Hematopoietic multipotent progenitor cell treated with erythropoietin and hydrocortisone succinate and interleukin-3 and kit ligand, for 8 days (in vitro differentiated cells): ENCODE data around the gene IGFL2.
A peak's percentile ranks its signal among the peaks of the same experiment; 100 is the strongest.
"Not testable (repeated sequence)": the region's sequence is repeated elsewhere in the genome, so short reads cannot be mapped to it uniquely, and the experiment has no call there.

Source experiments
- DNase-seq: peaks from one replicate; pipeline ENCODE4 v3.0.0-alpha.2; 2015

Gene IGFL2

DNA sequence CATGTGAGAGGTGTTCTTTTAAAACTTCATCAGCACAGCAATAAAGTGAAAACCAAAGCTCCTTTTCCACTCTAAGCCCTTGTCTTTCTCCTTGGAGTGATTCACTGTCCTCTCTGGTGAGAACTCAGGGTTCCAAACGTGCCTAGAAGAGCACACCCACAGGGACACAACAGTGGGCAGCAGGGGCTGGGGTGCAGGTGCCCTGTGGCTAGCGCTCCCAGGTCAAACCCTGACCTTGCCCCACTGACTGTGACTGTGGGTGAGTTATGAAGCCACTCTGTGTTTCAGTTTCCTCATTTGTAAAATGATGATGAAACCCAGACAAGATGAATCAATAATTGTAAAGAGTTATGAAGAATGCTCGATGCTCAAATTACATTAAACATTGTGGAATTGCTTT, 43.9 kb downstream of the IGFL2 start:
- DNase-seq = no peak

DNA sequence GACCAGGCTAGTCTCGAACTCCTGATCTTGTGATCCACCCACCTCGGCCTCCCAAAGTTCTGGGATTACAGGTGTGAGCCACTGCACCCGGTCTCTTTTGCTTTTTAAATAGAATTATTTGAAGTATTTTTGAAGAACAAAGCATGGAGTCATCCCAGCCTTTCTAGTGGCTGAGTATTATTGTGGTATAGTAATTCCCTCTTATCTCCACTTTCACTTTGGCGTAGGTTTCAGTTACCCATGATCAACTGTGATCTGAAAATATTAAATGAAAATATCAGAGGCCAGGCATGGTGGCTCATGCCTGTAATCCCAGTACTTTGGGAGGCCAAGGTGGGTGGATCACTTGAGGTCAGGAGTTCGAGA, 44.6 kb downstream of the IGFL2 start:
- DNase-seq = peak; percentile 32

DNA sequence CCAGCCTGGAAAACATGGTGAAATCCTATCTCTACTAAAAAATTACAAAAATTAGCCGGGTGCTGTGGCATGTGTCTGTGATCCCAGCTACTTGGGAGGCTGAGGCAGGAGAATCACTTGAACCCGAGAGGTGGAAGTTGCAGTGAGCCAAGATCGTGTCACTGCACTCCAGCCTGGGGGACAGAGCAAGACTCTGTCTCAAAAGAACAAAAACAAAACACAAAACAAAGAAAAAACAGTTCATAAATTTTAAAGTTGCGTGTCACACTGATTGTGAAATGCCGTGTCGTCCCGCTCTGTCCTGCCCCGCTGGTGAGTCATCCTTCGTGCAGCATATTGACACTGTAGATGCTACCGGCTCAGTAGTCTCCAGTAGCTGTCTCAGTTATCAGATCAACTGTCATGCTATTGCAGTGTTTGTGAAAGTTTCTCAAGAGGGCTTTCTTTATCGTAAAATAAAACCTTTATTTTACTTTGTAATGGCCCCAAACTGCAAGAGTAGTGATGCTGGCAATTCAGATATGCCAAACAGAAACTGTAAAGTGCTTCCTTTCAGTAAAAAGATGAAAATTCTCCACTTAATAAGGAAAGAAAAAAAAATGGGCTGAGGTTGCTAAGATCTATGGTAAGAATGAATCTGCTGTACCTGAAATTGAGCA, 45.1 kb downstream of the IGFL2 start:
- DNase-seq = peak; percentile 84

DNA sequence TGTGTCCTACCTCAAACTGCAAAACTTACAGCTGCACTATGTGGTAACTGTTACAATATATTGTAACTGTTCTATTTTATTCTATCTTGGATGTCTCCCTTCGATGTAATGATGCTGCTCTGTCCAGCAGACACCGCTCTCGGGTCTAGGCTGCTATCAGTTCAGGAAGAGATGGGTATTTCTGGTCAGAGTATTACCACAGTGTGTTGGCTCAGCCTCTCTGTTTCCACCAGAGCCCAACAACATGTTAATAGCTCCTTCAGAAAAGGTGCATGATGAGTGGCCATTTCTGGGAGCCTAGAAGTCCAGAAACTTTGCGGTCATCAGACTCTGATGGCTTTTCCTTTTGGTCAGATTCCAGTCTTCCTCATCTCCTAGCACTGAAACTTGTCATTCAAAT, 45.6 kb downstream of the IGFL2 start:
- peak; percentile 41 for DNase-seq

DNA sequence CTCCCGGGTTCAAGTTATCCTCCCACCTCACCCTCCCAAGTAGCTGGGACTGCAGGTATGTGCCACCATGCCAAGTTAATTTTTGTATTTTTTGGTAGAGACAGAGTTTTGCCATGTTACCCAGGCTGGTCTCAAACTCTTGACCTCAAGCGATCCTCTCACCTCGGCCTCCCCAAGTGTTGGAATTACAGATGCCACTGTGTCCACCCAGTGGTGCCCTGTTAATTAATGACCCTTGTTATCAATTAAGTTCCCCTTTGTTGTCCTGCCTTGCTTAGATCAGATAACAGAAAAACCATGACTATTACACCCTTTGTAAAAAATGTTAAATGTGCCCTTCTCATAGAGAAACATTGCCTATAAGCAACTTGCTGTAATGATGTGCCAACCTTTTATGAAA, 47.1 kb downstream of the IGFL2 start:
- peak; percentile 16 for DNase-seq

DNA sequence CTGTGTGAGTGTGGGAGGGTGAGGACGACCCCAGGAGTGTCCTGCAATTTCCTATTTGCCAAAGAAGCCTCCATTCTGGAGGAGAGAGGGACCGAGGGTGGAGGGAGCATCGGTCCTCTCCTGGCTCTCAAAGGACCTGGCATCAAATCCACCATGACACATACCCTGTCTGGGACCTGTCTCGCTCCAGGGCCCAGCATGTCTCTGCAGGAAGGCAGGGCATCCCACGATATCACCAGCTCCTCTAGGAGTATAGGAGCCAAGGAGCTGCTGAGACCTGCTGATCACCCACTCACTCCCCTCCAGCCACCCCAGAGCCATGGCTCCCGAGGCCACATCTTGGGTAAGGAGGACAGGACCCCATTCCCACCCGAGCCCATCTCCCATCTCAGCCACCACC, 47.9 kb downstream of the IGFL2 start:
- not testable (repeated sequence) for DNase-seq

DNA sequence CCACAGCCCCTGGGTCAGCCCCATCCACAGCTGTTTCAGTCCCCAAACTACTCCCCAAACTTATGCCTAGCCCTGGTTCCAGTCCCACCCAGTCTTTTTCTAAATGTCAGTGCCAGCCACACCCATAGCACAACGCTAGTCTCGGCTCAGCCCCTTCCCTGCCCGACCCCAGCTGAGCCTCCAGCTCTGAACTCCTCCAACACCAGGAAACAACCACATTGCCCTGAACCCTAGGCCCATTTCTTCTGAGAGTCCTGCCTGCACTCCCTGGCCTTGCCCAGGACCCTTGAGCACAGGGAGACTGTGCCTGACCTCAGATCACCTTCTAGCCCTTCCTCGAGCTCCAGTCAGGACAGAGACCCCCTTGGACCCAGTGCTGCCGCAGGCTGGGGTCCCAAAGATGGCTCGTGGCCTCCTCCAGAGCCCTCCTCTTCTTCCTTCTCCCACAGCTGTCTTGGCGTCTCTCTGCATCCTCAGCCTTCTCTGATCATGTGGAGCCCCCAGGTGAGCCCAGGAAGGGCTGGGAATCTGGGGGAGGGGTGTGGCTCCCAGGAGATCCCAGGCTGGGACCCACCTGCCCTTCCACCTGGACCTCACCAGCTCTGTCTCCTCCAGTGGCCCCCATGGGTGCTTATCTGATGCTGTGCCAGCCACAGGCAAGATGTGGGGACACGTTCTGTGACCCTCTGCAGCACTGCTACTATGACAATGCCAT, 48.5 kb downstream of the IGFL2 start:
- DNase-seq = no peak

DNA sequence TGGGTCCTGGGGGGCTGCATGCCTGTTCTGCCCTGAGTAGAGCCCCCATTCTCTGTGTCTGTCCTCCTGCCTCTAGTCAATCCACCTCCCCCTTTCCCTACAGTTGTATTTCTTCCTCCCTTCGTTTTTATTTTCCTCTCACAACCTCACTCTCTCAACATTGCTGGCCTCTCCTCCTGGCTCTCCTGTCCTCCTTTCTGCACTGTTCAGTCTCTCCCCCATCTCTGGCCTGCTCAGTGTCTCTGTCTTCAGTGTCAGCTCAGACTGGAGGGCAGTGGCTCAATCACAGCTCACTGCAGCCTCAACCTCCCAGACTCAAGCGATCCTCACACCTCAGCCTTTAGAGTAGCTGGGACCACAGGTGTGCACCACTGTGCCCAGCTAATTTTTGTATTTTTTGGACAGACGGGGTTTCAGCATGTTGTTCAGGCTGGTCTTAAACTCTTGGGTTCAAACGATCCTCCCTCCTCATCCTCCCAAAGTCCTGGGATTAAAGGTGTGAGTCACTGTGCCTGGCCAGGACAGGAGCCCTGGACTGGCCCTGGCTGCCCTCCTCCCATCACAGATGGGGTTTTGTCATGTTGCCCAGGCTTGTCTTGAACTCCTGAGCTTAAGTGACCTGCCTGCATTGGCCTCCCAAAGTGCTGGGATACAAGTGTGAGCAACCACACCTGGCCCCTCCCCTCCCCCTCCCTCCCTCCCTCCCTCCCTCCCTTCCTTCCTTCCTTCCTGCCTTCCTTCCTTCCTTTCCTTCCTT, 49.5 kb downstream of the IGFL2 start:
- DNase-seq = no peak

DNA sequence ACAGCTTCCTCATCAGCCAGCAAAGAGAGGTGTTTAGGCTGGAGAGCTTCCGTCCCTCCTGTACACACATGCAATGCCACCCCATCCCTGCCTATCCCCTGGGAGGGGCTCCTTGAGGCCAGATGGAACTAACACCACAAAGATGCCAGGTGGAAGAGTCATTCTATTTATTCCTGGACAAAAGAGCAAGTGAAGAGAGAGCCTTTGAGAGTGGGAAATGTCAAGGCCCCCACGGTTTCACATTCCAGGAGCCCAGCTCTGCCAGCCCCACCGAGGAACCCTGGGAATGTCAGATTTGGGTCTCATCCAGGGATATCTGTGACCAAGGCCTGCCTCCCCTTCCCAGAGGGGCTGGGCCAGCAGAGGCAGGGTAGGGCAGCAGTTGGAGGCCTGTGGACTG, 50.7 kb downstream of the IGFL2 start:
- no peak for DNase-seq

DNA sequence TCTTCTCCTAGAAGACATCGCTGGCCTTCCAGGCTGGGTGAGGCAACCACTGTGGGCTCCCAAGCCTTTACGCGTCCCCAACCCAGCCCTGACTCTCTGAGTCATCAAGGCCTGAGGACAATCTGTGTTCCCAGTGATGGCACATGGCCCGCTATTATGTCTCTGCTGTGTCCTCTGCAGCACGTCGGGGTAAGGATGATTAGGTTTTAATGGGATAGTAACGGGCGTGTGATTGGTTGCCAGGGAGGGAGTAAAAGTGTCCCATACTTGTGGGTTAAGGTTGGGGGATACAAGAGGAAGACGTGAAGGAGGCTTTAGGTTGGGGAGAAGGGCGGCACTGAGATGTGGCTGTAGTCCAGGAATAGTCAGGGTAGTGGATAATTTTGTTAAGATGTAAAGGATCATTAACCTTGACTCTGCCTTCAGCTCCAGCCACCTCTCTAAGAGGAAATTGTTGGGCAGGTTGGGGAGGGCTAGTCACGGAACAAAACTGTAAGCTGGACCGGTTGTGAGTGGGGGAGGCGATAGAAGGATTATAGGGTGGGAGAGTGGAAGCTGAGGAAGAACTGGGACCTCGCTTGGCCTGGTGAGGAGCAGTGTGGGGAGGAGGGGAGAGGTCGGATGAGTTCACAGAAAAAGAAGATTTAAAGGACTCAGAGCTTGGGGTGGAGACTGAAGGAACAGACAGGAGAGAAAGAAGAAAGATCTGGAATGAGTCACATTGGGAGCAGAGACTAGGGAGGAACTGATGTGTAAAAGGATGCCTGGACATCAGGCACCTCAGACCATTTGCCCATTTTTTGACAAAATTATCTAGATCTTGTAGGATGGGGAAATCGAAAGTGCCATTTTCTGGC, 53.6 kb downstream of the IGFL2 start:
- DNase-seq = peak; percentile 39

DNA sequence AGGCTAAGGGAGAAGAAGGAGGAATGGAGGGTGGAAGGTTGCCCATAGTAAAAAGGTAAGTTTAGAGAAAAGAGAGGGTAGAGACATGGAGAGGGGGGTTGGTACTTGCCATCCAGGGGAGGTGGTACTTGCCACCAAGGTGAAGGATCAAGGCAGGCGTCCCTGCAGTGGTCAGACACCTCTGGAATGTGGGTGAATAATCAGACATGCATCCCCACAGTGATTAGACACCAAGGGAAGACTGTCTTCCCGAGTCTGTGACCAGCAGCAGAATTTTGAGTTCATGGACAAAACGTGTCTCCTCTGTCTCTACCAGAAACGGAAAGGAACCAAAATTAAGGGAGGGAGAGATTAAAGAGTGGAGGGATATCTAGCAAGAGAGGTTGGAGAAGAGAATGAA, 54.4 kb downstream of the IGFL2 start:
- DNase-seq = no peak

DNA sequence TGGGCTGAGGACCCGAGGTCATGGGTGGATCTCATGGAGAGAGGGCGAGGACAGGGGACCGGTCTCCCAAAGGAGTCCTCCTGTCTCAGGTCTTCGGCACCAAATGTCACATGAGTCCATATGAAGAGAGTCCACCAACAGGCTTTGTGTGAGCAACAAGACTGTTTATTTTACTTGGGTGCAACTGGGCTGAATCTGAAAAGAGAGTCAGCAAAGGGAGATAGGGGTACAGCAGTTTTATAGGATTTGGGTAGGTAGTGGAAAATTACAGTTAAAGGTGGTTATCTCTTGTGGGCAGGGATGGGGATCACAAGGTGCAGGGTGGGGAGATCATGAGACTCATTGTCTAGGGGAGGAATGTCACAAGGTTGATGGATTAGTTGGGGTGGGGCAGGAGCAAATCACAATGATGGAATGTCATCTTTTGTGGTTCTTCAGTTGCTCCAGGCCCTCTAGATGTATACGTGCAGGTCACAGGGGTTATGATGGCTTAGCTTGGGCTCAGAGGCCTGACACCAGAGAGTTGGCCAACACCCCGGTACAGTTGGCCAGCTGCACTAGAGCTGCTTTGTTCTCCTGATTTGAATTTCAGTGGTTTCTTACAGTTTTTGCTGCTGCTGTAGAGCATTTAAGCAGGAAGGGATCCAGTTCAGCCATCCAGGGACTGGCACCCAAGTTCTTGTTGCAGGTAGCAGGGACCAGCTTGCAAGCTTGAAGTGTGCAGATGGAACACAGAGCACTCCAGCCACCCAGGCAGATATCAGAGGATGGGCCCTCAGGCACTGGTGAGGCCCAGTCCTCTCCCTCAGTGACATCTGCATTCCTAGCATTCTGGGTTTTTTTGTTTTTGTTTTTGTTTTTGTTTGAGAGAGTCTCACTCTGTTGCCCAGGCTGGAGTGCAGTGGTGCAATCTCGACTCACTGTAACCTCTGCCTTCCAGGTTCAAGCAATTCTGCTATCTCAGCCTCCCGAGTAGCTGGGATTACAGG, 55.1 kb downstream of the IGFL2 start:
- DNase-seq = peak; percentile 57

DNA sequence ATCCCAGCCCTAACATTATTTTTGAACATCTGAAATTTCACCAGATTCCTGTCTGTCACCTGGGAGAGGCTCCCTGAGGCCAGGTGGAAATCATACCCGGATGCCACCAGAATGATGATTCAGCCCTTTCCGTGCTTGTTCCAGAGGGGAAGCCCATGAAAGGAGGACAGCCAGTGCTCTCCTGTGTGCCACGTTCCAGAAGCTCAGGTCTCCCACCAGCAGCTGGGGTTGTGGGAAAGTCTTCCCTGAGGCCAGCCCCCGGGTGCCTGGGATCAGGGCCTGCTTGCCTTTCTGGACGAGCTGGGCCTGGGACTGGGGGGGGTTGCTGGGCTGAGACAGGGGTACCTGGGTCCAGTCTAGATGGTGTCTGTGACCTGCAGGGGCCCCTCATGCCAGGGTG, 56.0 kb downstream of the IGFL2 start:
- no peak for DNase-seq

DNA sequence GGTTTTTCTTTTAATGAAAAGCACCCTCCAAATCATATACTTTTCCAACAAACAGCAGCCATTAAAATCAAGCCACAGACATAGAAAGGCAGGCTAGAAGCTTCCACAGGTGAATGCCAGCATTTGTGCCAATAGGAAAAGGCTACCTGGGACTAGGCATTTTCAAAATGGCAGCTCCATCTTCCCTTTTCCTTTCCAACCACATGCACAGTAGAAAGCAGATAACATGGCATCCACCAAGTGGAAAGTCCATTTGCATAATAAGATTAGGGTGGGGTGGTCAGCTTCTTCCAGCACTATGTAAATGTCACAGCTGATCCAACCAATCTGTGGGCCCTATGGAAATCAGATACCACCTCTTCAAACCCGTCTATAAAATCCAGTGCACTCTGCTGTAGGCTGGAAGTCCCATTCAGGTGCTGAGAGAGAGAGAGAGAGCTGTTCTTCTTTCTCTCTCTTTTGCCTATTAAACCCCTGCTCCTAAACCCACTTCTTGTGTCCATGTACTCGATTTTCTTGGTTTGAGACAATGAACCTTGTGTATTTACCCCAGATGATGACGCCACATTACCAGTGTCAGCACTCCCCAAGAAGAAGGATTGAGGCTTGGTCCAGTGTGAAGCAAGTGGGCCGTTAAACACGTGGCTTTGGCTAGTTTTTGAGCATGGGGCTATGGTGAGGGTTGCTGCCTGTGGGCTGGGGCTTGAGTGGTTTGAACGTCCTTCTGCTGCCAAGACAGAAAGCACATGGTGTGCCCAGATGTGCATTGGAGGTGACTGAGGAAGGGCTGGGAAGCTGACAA, 57.3 kb downstream of the IGFL2 start:
- peak; percentile 24 for DNase-seq

DNA sequence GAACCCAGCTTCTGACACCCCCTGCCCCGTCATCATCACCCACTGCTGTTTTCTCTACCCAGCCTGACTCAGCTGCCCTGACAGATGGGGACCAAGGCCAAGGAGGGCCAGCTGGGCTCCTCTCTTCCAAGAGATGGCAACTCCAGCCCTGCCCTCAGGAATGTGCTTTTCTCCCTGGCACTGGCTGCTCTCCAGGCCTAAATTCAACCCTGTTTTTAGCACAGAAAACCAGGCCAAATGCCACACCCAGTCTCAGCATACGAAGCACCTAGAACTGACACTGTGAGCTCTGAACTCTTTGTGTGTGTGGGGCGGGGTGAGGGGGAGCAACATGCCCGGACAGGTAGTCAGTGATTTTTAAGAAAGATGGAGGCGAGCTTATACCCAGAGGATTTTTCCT, 58.1 kb downstream of the IGFL2 start:
- DNase-seq = no peak

DNA sequence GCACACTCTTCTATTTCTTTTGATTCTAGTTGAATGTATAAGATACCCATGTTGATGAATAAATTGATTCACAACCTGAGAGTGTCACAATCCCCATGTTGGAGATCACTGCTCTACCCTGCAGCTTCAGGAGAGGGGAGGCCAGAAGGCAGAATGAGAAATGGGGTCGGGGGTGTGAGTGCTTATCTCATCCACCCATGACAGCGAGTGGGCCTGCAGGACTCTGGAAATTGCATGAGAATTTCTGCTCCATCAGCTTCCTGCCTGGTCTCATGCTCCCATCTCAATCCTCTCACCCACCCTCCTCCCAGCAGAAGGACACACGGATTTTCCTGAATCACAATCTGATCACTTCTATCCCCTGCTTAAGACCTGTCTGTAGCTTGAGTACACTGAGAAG, 58.6 kb downstream of the IGFL2 start:
- no peak for DNase-seq

DNA sequence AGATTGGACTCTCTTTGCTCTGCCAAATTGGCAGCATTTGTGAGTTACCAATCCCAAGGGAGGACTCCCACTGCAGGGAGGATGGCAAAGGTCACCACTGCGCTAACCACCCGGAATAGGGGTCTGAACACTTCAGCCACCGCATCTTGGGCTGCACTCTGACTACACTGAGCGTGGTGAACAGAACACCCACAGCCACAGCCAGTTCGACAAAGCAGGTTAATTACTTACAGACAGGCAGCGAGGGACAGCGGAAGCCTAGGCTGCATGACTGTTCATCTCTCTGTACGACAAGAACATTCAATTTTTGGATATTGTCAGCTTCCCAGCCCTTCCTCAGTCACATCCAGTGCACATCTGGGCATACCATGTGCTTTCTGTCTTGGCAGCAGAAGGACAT, 59.8 kb downstream of the IGFL2 start:
- not testable (repeated sequence) for DNase-seq

DNA sequence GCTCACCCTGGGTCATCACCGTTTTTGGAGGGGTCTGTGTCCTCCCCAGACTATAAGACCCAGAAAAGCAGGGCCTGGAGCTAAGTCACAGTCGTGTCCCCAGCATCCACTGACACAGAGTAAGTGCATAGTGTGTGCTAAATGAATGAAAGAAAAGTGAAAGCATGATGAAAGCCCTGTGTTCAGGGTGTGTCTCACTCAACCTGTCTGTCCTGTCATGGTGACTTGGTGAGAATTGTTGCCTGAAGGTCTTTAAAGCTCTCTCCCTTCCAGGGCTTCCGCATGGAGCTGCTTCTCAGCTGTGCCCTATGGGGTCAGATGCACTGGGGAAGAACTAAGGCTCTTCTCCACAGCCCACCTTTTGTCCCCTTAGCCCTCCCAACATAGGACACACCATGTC, 61.0 kb downstream of the IGFL2 start:
- peak; percentile 28 for DNase-seq

DNA sequence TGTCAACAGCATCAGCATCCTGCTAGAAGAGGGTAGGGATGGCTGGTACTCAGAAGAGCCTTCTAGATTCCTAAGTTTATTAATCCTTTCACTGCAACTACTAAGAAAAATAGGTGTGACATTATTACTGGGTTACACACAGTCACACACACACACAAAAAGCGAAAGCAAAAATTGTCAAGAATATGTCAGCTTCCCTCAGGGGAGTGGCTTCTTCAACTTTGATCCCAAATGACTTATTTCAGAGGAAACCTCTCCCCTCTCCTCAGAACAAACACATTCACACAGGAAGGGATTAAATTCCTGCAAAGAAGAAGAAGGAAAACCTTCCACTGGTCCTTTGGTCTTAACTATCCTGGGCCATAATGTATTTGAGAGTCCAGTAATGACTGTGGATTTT, 61.4 kb downstream of the IGFL2 start:
- no peak for DNase-seq

DNA sequence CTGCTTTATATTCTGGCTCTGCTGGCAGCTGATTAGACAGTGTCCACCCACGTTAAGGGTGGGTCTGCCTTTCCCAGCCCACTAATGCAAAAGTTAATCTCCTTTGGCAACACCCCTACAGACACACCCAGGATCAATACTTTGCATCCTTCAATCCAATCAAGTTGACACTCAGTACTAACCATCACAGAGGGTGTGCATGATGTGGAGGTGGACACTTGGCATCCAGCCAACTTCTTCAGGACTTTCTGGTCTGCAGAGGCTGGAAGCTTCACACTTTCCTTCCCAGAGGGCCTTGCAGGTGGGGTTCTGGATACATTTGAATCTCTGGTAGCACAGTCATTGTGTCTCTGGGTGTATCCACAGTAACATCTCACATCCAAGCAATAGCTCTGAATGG, 62.6 kb downstream of the IGFL2 start:
- DNase-seq = peak; percentile 58
